NCI-H2196 treated with DMSO at 0.1 percent for 48 hours (cell line): ENCODE data around the gene MBLAC1.
A peak's percentile ranks its signal among the peaks of the same experiment; 100 is the strongest.

Source experiments
- DNase-seq: peaks from one replicate; lab custom pipeline; 2025; ENCODE audit not compliant: unreplicated experiment; lab: John Stamatoyannopoulos, UW

MBLAC1 gene

DNA sequence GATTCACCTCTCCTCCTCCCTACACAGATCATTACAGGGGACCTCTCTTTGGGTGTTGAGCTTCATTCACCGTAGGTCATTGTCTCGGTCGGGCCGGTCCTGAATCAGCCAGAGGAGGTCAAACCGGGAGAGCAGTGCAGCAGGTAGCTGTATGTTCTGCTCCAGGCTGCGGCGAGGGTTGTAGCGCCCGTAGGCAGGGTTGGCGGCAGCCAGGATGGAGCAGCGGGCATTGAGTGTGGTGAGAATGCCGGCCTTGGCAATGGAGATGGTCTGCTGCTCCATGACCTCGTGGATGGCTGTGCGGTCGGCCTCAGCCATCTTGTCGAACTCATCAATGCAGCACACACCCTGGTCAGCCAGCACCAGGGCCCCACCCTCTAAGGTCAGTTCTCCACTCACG is 31.1 kb upstream of the MBLAC1 start:
- DNase-seq: no peak

DNA sequence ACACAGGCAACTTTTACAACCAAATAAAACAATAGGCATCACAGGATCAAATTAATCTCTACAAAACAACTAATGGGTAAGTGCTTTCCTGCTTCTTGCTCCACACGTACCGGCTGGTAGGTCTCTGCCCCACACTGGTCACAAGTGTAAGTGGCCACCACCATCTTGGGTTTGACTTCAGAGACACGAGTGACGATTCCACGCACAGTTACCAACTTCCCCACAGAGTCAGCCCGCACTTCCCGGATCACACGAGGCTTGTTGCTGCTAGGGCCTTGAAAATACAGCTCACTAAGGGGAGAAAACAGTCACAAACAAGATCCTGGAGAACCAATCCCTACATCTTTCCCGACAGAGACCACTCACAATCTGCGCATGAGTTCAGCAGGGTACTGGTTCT is 27.9 kb upstream of the MBLAC1 start:
- no peak for DNase-seq

DNA sequence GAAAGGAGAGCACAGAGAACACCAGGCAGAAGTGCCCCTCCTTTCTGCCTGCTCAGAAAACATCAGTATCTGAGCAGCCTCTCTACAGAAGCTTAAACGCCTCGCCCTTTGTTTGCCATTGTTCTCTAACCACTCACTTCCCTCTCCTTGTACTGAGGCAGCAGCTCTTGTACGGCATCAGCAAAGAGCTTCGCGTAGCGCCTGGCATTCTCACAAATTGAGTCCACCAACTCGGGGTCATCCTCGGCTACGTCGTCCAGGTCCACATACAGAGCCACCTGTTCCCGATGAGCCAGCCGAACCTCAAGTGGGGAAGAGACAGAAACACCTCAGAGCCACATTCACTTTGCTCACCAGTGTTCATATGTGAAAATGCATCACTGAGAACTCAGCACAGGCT is 27.3 kb upstream of the MBLAC1 start:
- DNase-seq: no peak

DNA sequence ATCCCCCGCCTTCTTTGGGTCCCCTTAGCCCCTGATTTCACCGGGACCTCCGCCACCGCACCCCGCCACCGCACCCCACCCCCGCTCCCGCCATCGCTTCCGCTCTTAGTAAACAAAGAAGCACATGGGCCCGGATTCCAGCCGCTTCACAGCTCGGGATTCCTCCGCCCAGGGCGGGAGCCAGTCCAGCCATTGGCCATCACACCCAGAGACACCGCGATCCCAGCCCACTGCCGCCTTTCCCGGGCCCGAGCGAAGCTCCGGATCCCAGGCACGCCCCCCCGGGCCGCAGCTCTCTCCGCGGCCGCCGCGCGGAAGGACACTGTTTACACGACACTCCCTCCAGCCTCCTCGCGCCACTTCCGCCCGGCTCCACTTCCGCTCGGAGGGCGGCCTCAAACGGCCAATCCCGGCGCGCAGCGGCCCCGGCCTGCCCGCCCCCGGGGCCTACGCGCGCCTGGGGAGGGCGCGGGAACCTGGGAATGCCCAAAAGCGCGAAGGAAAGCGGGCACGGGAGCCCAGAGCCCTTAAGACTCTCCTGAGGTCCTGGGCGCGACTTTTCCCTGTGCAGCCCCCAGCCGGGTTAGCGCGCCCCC is 26.2 kb upstream of the MBLAC1 start:
- DNase-seq: peak; percentile 91

DNA sequence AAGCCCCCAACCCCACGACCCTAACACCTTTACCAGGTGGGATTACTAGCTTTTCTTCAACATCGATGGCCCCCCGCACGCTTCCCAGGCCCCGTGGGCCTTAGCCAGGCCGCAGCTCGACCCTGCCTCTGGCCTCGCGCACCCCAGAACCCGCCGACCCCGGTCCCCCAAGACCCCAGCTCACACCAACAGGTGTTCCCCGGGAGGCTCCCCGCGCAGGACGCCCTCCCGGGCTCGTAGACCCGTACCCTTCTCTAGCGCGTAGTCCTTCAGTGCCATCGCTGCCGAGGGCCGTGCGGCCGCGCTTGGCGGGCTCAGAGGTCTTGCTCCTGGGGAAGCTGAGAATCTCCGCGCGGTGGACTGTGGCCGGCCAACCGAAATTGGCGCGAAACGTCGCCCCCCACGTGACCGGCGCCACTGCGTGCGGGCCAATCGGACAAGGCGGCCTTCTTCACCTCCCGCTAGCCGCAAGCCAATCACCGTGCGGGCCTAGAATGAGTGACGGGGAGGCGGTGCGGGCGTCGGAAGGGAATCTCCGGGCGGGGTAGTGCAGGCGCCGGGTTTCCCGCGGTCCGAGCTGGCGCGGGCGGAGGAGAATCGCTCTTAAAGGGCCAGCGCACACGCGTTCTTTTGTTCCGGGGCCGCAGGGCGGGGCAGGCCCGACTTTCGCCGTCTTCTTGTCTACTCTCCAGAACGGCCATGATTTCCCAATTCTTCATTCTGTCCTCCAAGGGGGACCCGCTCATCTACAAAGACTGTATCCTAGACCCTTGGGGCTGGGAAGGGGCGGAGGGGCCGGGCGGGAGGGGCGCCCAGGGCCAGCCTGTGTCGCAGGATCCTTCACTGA is 25.5 kb upstream of the MBLAC1 start, which contains the start of the genes AP4M1 and MCM7:
Gene AP4M1 (plus strand): TSS at position 628 of the 847 bp plus-strand sequence. CDS start 72 bp downstream, at position 700.
Gene MCM7 (minus strand): TSS at position 382 of the 847 bp plus-strand sequence. CDS start 103 bp downstream, at position 279.
- peak; percentile 98 for DNase-seq

DNA sequence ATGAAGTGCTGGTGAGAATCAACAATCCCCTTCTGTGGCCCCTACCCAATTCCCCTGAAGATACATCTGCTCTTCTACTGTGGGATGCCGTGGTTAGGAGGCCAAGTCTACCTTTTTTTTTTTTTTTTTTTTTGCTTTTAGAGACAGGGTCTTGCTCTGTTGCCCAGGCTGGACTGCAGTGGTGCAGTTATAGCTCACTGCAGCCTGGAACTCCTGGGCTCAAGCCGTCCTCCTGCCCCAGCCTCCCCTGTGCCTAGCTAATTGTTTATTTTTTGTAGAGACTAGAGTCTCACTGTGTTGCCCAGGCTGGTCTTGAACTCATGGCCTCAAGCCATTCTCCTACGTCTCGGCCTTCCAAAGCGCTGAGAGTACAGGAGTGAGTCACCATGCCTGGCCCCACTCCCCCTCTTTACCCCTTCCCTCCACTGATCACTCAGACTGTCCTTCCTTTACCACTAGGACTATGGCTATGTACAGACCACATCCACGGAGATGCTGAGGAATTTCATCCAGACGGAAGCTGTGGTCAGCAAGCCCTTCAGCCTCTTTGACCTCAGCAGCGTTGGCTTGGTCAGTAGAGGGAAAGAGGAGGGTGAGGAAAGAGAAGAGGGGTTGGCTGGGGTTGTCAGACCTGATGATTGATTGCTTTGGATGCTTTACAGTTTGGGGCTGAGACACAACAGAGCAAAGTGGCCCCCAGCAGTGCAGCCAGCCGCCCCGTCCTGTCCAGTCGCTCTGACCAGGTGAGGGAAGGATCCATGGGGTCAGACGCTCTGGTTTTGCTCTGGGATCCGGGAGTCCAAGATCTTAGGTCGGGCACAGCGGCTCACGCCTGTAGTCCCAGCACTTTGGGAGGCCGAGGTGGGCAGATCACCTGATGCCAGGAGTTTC is 23.6 kb upstream of the MBLAC1 start:
- no peak for DNase-seq

DNA sequence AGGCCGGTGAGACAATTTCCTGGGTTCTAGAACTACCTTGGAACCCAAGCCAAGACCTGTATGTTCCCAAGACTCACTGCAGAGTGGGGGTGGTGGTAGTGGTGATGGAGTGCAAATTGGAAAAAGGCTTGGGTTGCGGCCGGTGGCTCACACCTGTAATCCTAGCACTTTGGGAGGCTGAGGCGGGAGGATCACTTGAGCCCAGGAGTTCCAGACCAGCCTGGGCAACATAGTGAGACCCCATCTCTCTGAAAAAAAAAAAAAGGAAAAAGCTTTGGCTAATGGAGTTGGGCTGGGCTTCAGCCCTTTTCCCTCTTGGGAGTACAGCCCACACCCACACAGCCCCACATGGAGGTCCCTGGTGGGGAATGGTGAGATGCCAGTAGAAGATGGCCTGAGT is 21.2 kb upstream of the MBLAC1 start:
- DNase-seq: no peak

DNA sequence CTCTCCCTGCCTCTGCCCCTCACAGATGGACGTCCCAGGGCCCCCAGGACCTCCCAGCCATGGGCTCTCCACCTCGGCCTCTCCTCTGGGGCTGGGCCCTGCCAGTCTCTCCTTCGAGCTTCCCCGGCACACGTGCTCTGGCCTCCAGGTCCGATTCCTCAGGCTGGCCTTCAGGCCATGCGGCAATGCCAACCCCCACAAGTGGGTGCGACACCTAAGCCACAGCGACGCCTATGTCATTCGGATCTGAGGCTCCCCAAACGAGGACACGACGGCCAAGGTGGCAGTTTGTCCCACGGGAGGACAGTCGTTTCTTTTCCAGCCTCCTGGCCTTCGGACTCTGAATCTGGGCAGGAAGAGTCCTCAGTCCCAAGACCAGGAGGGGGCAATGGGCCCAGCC is 20.1 kb upstream of the MBLAC1 start:
- no peak for DNase-seq

DNA sequence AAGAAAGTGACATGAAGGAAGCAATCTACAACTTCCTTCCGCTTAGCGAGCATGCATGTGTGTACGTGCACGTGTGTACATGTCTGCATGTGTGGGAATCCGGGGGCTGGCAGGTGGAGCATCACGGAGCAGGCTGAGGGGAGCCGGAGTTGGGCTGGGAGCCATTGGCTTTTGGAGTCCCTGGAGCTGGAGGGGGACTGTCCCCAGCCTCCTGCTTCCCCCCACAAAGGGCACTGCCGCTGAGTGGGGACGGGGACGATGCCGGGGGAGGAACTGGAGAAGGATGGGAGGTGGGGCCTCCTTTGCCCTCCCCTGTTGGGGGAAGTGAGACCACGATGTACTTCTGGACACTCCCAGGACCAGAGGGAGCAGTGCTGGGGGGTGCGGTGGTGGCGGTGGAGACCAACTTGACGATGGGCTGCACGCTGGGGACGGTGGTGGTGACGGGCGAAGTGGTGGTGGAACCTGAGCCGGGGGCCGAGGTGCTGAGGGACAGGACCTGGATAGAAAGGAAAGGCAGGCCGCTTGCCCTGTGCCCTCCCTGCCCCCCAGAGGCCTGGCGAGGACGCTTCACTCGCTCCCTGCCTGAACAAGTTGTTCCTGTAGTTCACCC is 19.5 kb upstream of the MBLAC1 start:
- no peak for DNase-seq

DNA sequence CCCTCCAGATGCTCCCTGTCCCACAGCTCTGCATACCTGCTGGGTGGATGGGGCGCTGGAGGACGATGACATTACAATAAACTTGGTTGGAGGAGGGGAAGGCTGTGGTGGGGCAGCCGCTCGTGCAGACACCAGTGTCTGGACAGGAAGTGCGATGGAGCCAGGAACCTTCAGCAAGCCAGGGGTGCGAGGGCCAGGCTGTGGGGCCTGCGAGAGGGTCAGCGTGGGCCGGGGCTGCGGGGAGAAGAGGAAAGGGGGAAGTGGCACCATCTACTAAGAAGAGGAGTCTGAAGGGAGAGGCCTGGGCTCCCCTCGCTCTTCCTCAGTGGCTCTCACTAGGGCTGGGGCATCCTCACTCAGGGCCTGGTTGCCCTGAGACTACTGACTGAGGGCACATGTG is 18.9 kb upstream of the MBLAC1 start:
- no peak for DNase-seq

DNA sequence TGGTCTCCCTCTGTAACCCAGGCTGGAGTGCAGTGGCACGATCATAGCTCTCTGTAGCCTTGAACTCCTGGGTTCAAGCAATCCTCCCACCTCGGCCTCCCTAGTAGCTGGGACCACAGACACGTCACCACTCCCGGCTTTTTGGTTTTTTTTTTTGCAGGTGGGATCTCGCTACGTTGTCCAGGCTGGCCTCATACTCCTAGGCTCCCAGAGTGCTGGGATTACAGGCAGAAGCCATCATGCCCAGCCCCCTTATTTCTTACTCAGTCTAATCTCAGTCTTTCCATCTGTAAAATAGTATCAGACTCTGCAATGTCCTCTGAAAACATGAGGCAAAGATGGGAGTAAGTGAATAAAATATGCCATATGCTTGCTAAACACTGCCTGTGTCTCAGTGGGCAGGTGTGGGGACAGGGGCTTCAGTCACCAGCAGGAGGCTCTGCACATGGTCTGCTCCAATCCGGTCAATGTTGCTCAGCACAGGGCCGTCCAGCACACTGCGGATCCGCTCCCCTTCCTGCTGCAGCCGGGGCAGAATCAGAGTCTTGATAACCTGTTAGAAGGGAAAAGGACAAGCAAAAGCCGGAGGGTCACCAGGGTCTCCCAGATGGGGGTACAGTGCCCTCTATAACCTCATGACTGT is 17.1 kb upstream of the MBLAC1 start:
- DNase-seq: no peak

DNA sequence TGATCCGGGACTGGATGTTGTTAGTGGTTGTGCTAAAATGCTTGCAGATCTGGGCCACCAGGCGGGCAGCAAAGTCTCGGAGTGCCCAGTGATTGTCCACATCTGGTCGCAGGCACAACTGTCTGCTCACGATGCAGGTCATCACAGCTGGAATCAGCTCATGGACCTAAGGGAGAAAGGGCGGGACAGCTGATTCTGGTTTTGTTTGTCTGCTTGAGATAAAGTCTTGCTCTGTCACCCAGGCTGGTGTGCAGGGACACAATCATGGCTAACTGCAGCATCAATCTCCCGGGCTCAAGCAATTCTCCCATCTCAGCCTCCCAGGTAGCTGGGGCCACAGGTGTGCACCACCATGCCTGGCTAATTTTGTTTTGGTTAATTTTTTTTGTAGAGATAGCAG is 15.6 kb upstream of the MBLAC1 start:
- DNase-seq: no peak

DNA sequence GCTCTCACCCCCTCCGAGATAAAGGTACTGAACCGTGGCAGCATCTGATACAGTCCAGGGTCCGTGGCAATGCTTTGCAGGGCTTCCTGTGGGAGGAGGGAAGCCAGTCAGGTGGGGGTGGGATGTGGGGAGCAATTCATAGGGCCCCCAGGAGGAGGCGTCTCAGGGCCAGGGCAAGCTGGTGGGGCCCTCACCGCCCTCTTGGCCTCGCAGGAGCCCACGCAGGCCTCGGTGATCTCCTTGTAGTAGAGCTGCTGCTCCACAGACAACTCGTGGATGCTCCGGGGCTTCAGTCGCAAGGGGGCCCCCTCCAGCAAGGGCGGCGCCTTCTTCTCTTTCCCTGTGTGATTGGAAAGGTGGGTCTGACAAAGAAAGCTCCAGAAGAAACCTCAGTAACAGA is 14.9 kb upstream of the MBLAC1 start:
- no peak for DNase-seq

DNA sequence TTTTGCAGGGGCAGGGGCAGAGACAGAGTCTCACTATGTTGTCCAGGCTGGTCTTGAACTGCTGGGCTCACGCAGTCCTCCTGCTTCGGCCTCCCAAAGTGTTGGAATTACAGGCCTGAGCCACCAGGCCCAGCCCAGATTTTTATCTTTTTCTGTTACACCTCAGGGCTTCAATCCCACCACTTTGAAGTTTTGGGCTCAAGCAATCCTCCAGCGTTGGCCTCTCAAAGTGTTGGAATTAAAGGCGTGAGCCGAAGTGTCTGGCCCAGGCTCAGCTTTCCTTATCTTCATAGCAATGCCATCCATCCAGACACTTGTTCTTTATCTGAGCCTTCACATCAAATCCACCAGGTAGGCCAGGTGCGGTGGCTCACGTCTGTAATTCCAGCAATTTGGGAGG is 11.7 kb upstream of the MBLAC1 start:
- no peak for DNase-seq

DNA sequence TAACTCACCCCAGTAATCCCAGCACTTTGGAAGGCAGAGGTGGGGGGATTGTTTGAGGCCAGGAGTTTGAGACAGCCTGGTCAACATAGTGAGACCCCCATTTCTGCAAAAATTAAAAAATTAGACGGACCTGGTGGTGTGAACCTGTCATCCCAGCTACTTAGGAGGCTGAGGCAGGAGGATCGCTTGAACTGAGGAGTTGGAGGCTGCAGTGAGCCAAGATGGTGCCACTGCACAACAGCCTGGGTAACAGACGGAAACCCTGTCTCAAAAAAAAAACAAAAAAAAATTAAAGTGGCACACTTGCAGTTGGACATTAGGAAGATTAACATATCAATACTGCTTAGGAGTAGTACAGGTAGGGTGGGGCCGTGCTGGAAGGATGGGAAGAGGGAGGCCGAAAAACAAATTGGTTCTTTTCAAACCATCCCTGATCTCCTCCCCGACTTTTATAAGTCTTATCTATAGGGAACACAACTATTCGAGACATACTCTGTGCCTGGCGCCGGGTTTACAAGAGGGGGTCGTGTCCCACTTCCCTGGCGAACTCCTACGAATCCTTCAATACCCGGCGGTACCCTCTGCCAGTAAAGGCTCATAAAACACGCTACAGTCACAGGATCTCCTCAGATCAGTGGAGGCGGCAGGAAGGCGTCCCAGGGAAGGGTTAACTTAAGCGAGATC is 8.2 kb upstream of the MBLAC1 start:
- no peak for DNase-seq

DNA sequence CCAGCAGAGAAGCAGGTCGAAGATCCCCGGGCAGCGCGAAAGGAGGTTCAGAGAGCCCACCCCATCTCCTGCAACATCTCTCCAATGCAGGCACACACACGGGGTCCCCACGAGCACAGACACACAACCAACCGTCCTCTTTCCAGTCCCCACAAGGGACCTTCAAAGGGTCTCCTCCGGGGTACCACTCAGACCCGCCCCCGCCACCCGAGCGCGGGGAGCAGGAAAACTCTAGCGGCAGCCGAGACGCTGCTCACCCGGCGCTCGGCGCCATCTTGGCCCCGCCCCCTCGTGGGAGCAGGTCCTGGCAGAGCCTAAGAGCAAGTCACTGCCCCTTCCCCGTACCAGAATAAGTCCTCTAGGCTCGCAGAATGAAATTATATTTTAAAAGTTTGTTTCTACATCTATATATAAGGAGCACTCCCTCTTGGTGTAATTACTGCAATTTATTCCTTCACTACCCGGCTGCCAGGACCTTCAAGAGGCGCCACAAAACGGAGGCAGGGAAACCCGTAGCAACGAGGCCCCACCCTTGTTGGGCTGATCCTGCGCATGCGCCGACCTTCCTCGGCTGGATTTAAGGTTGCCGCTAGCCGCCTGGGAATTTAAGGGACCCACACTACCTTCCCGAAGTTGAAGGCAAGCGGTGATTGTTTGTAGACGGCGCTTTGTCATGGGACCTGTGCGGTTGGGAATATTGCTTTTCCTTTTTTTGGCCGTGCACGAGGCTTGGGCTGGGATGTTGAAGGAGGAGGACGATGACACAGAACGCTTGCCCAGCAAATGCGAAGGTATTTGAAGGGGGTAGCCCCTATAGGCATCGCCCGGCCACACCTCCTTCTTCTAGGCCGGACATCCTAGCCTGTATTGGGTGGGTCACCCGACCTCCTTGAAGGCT is 7.4 kb upstream of the MBLAC1 start, which contains the start of the genes CNPY4 and TAF6:
Gene CNPY4 (plus strand): TSS at position 563 of the 898 bp plus-strand sequence. CDS start 111 bp downstream, at position 674.
Gene TAF6 (minus strand): TSS at position 287 of the 898 bp plus-strand sequence. CDS start 5,149 bp downstream, outside the sequence.
- DNase-seq: peak; percentile 89

DNA sequence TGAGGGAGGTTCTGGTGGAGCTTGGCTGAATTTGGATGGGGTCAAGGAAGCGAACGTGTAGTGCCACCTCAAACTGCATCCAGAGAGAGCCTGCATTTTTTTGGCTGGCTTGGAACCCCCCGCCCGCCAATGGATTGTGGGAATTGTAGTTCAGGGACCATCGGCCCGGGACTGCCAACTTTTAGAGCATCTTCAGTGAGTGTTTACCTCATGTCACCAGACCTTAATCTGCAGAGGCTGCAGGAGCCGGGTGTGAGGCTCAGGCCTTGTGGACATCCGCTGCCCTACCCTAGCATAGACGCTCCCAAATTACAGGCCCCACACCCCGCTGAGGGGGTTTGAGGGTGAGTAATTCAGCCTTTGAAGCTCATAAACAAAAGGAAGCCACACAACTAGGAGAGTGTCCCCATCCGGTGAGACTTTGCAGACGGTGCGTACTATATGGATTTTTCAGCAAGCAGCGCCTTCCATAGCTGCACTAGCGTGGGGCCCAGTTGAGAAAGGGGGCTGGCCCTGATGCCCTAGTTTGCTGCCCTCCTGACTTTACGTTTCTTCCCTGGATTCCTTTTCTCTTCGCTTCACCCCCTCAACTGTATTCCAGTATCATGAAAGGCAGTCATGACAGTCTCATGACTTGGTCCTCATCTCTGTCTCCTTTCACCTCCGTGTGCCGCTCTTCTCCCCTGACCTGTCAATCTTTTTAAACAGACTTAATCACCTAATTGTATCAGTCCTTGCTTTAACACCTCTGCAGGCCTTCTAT is 6.6 kb upstream of the MBLAC1 start:
- no peak for DNase-seq

DNA sequence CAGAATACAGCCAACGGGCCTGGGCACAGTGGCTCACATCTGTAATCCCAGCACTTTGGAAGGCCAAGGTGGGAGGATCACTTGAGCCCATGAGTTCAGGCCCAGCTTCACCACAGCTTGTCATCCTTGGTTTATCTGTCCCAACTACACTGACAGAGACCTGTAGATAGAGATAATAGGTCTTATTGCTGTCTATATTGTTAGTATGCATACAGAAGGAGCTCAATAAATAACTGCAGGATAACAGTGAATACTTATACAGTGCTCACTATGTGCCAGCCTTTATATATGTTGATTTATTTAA is 6.1 kb upstream of the MBLAC1 start:
- DNase-seq: no peak
